ENCODE measurements around the gene IGSF23.
A peak's percentile ranks its signal among the peaks of the same experiment; 100 is the strongest.
"Not testable (repeated sequence)": the region's sequence is repeated elsewhere in the genome, so short reads cannot be mapped to it uniquely, and the experiment has no call there.

IGSF23 gene

GRCh38 chr19:44588771-44589112 is 24.6 kb upstream of the IGSF23 start:
- no peak for DNase-seq

DNA sequence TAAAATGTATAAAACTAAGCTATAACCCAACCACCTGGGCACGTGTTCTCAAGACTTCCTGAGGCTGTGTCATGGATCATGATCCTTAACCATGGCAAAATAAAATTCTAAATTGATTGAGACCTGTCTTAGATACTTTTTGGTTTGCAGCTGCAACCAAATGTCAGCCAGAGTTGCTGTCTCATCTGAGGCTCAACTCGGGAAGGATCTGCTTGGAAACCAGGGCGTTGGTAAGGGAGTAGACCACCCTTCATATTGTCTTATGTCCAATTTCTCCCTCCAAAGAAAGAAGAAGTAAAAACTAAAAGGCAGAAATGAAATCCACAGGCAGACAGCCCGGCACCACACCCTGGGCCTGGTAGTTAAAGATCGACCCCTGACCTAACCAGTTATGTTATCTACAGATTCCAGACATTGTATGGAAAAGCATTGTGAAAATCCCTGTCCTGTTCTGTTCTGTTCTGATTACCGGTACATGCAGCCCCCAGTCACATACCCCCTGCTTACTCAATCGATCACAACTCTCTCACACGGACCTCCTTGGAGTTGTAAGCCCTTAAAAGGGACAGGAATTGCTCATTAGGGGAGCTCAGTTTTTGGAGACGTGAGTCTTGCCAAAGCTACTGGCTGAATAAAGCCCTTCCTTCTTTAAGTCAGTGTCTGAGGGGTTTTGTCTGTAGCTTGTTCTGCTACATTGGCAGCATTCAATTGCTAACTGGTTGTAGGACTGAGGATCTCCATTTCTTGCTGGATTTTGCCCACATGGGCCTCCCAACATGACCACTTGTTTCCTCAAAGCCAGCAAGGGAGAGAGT is 22.9 kb upstream of the IGSF23 start:
- no peak for DNase-seq

- not testable (repeated sequence) for DNase-seq
Measured at GRCh38 chr19:44591340-44591993, 21.9 kb upstream of the IGSF23 start.

DNA sequence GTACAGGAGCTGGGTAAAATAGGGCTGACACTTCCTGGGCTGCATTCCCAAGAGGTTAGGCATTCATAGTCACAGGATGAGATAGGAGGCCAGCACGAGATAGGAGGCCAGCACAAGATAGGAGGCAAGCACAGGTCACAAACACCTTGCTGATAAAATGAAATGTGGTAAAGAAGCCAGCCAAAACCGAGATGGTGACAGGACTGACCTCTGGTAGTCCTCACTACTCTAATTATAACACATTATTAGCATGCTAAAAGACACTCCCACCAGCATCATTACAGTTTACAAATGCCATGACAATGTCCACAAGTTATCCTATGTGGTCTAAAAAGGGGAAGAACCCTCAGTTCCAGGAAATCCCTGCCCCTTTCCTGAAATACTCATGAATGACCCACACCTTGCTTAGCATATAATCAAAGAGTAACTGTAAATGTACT is 20.9 kb upstream of the IGSF23 start:
- DNase-seq: peak in 1 of 2 donors; percentile 12

GRCh38 chr19:44593294-44593693 is 20.1 kb upstream of the IGSF23 start:
- no peak for DNase-seq

DNA sequence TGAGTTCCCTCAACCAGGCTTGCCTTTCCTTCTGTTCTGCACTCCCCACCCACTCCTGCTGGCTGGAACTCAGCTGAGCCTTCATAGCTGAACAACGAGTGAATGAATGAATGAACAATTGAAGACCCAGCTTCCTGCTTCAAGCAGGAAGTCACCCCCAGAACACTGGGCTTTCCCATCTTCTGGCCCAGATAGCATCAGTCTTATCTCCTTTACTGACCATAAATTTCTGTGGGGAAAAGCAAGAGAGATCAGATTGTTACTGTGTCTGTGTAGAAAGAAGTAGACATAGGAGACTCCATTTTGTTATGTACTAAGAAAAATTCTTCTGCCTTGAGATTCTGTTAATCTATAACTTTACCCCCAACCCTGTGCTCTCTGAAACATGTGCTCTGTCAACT is 19.5 kb upstream of the IGSF23 start:
- DNase-seq: not testable (repeated sequence)

DNA sequence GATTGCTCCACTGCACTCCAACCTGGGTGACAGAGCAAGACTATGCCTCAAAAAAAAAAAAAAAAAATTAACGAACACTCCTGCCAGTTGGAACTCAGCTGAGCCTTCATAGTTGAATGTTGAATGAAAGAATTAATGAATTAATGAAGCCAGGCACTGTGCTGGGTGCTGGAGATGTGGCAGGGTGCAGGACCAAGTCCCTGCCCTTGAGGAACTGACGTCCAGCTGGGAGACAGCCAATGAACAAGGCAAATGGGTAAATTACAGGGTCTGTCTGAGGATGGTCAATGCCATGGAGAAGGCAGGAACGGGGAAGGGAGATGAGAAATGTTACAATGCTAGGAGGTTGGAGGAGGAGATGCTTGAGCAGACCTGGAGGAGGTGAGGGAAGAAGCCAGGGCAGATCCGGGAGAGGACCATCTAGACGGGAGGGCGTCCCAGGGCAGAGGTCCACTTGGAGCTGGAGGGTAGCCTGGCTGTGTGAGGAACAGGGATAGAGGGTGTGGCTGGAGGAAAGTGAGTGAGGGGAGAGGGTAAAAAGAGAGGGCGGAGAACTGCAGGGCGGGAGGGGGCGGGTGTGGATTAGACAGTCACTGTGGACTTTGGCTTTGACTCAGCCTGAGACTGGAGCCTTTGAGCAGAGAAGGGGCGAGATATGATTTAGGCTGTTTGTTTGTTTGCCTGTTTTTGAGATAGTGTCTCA is 16.8 kb upstream of the IGSF23 start:
- no peak for DNase-seq

DNA sequence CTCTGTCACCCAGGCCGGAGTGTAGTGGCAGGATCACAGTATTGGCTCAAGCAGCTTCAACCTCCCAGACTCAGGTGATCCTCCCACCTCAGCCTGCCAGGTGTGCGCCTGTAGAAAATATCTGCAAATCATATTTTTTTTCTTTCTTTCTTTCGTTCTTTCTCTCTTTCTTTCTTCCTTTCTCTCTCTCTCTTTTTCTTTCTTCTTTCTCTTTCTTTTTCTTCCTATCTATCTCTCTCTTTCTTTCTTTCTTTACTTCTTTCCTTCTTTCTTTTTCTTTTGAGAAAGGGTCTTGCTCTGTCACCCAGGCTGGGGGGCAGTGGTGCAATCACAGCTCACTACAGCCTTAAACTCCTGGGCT is 16.3 kb upstream of the IGSF23 start:
- DNase-seq: no peak

- DNase-seq: no peak
Measured at GRCh38 chr19:44598355-44598754, 15.0 kb upstream of the IGSF23 start.

DNA sequence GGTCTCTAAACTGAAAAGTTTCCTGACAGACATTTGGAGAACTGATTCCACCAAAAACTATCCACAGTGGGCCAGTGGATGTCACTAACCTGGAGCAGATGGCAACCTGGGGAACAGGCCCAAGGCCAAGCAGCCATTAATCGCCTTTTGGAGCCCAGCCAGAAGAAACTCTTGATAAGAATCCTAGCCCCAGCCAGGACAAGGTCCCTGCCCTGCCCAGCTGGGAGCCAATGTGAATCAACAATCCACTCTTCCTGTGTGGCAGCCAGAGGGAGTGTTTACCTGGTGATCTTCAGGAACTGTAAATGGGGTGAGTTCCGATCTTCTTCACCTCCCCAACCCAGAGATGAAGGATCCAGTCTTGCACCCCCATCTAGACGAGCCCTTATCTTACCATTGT is 14.5 kb upstream of the IGSF23 start:
- DNase-seq: no peak

- no peak for DNase-seq
Measured at GRCh38 chr19:44600466-44600865, 12.9 kb upstream of the IGSF23 start.

GRCh38 chr19:44602081-44602480 is 11.3 kb upstream of the IGSF23 start:
- DNase-seq: no peak

DNA sequence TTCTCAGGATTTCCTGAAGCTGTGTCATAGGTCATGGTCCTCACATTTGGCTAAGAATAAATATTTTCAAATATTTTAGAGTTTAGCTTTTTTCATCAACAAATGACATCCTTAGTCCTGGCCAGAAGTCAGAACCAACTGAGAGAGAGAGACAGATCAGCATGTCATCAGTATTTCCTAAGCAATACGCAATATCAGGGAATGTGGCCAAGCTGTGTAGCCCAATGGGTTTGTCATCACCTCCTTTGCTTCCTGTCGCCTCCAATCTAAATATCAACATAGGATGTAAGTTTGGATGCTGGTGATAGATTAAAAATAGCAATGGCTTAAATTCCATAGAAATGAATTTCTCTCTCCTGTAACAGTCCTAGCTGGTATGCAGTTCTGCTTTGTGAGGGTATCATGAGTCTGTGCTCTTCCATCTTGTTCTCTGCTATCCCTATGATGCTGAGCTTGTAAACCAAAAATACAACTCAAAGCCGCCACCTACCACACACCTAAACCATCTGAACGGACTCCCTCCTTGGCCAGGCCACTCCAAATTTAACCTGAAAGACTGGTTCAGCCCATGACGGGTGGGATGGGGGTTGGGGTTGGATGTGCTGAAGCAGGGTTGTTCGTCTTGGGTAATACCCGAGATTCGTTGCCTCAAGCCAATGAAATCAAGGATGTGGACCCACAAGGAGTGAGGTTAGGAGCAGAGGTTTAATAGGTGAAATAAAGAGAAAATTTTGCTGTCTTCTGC is 10.0 kb upstream of the IGSF23 start:
- DNase-seq: no peak

DNA sequence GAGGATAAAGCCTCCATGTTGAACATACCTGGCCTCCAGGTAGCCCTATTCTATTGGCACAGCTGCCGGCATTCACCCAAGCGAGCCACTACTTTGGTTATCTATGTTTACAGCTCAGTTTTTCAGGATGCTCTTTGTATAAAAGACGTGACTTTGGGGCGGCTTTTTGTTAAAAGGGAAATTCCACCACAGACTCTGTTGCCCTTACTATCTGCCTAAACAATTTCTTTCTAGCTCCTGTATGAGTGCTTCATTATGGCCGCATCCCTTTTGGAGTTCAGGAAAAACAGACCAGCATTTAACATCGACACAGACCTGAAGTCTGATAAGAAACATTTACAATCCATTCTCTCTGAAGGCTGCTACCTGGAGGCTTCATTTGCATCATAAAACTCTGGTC is 9.1 kb upstream of the IGSF23 start:
- DNase-seq: no peak

- no peak for DNase-seq
Measured at GRCh38 chr19:44605547-44605946, 7.8 kb upstream of the IGSF23 start.

DNA sequence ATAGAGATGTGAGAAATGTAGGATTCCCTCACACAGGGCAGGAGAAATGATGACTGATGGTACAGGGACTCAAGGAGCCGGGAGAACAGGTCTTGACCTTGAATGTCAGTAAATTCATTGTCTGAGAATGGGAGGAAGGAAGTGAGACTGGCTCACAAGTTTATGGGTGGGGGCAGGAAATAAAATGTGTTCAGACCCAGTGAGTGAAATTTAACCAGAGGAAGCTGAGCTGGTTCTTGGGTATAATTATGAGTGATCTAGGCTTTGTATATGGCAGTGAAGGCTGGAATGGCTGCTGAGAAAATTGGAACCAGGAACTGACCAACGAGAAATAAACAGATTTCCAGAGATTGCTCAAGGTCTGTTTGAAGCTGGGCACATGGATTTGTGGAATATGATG is 6.3 kb upstream of the IGSF23 start:
- DNase-seq: peak in 1 of 2 donors; percentile 12

DNA sequence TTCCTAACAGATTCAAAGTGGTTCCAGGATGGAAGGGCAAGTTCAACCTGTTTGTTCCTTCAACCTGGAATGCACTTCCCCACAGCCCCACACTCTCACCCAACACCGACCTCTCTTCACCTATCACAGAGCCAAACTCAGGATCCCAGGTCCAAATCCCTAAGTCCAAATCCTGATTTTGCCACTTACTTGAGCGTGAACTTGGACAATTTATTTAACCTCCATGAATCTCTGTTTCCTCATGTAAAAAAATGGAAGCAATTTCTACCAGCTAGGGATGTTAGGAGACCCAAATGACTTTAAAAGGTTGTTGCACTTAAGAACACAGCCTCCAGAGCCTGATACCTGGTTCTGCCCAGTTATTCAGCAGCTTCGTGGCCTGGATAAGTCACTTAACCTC is 5.4 kb upstream of the IGSF23 start:
- DNase-seq: no peak

- DNase-seq: no peak
Measured at GRCh38 chr19:44608391-44608821, 5.0 kb upstream of the IGSF23 start.

GRCh38 chr19:44609219-44609618 is 4.1 kb upstream of the IGSF23 start:
- no peak for DNase-seq

- DNase-seq: not testable (repeated sequence)
Measured at GRCh38 chr19:44610497-44610896, 2.9 kb upstream of the IGSF23 start.

DNA sequence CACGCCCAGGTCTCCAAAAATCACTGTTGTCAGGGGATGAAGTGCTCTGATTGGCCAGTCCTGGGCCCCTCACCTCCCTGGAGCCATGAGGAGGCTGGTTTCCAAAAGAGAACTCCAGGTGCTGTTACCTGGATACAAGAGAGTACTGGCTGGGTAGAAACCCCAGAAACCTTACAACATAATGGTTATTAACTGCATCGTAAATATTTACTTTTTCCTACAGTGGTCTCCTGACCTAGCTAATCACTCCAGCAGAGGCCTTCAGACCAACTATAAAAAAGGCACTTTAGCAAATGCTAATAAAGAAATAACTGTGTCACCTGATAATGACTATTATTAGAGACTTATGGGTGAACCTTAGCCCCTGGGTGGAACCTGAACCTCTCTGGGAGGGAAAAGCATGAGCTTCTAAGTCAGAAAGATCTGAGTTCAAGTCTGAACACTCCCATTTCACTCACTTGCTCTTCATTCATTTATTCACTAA is 1.5 kb upstream of the IGSF23 start:
- no peak for DNase-seq

- no peak for DNase-seq
Measured at GRCh38 chr19:44614313-44614712, 950 bp downstream of the IGSF23 start.

DNA sequence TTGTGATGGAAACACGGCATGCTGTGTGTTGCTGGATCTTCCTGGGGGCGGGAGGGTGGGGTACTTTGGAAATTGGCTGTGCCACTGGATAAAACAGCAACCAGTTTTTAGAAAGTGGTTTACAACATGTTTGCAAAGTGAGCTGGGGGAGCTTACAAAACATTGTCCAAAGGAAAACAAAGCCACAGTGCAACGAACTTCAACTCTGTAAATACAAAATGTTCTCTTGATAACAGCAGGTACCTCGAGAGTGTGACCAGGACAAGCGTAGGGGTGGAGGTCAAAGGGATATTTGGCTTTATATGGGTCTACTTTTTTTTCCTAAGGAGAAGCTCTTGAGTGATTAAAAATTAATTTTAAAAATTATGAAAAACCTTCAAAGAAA is 2.5 kb downstream of the IGSF23 start:
- no peak for DNase-seq
